Measurements from ENCODE around the gene PXDC1. TPM values are rescaled to one million over a fixed set of nuclear protein-coding genes. Genes with fewer than 3 reads are reported as not detected.
"Not testable (repeated sequence)": the region's sequence is repeated elsewhere in the genome, so short reads cannot be mapped to it uniquely, and the experiment has no call there.

Gene PXDC1
- total RNA-seq, 1 experiment from 2014 or later, result 18.2 TPM

GRCh38 chr6:3762359-3762758 lies 10.8 kb upstream of the PXDC1 start:
- Mint-ChIP-seq H3K4me1 (ENCODE audit: low read depth, unreplicated experiment) (no peaks in the 10 kb centered on the region), H3K36me3 (ENCODE audit: insufficient read depth, unreplicated experiment) (no peaks in the 10 kb centered on the region), H3K27ac (ENCODE audit: unreplicated experiment) (no peak overlapping the region), H3K4me3 (ENCODE audit: low read depth, unreplicated experiment) (no peak overlapping the region), H3K27me3 (ENCODE audit: unreplicated experiment) (no peaks in the 10 kb centered on the region), H3K9me3 (ENCODE audit: low read depth, unreplicated experiment) (no peaks in the 10 kb centered on the region)
- CTCF ChIA-PET, result no interaction called here
- no TSS peak for BruUV-seq (replicated peaks)
- no peak for TF ChIP-seq CTCF (IDR thresholded peaks at IDR 0.05; ENCODE audit: unreplicated experiment)
- intact Hi-C loops (cut with micrococcal nuclease; ENCODE audit: unreplicated experiment), result no loop called here
- no peak for DNase-seq

GRCh38 chr6:3761989-3762270 lies 10.4 kb upstream of the PXDC1 start:
- BruUV-seq (replicated peaks), result no TSS peak
- TF ChIP-seq CTCF (IDR thresholded peaks at IDR 0.05; ENCODE audit: unreplicated experiment), result no peak
- Mint-ChIP-seq H3K9me3 (ENCODE audit: low read depth, unreplicated experiment) (no peaks in the 10 kb centered on the region), H3K36me3 (ENCODE audit: insufficient read depth, unreplicated experiment) (no peaks in the 10 kb centered on the region), H3K4me3 (ENCODE audit: low read depth, unreplicated experiment) (no peak overlapping the region), H3K27me3 (ENCODE audit: unreplicated experiment) (no peaks in the 10 kb centered on the region), H3K27ac (ENCODE audit: unreplicated experiment) (no peak overlapping the region), H3K4me1 (ENCODE audit: low read depth, unreplicated experiment) (no peaks in the 10 kb centered on the region)
- no peak for DNase-seq
- CTCF ChIA-PET, result no interaction called here
- intact Hi-C loops (cut with micrococcal nuclease; ENCODE audit: unreplicated experiment), result no loop called here

- H3K4me1 Mint-ChIP-seq (ENCODE audit: low read depth, unreplicated experiment), result no peaks in the 10 kb centered on the region
- H3K36me3 Mint-ChIP-seq (ENCODE audit: insufficient read depth, unreplicated experiment), result no peaks in the 10 kb centered on the region
- CTCF ChIA-PET, result no interaction called here
- no peak overlapping the region for H3K27ac Mint-ChIP-seq (ENCODE audit: unreplicated experiment)
- no peaks in the 10 kb centered on the region for H3K9me3 Mint-ChIP-seq (ENCODE audit: low read depth, unreplicated experiment)
- DNase-seq, result no peak
- intact Hi-C loops (cut with micrococcal nuclease; ENCODE audit: unreplicated experiment), result no loop called here
- no peak for TF ChIP-seq CTCF (IDR thresholded peaks at IDR 0.05; ENCODE audit: unreplicated experiment)
- no peak overlapping the region for H3K4me3 Mint-ChIP-seq (ENCODE audit: low read depth, unreplicated experiment)
- H3K27me3 Mint-ChIP-seq (ENCODE audit: unreplicated experiment), result no peaks in the 10 kb centered on the region
- no TSS peak for BruUV-seq (replicated peaks)
Measured at GRCh38 chr6:3759646-3760232, 8.2 kb upstream of the PXDC1 start.

GRCh38 chr6:3758842-3759144 lies 7.3 kb upstream of the PXDC1 start:
- Mint-ChIP-seq H3K27ac (ENCODE audit: unreplicated experiment) (no peak overlapping the region), H3K9me3 (ENCODE audit: low read depth, unreplicated experiment) (no peaks in the 10 kb centered on the region), H3K27me3 (ENCODE audit: unreplicated experiment) (no peaks in the 10 kb centered on the region), H3K36me3 (ENCODE audit: insufficient read depth, unreplicated experiment) (no peaks in the 10 kb centered on the region), H3K4me3 (ENCODE audit: low read depth, unreplicated experiment) (no peak overlapping the region), H3K4me1 (ENCODE audit: low read depth, unreplicated experiment) (no peaks in the 10 kb centered on the region)
- CTCF ChIA-PET, result no interaction called here
- DNase-seq, result no peak
- intact Hi-C loops (cut with micrococcal nuclease; ENCODE audit: unreplicated experiment), result no loop called here
- BruUV-seq (replicated peaks), result no TSS peak
- no peak for TF ChIP-seq CTCF (IDR thresholded peaks at IDR 0.05; ENCODE audit: unreplicated experiment)

- H3K36me3 Mint-ChIP-seq (ENCODE audit: insufficient read depth, unreplicated experiment); H3K27me3 Mint-ChIP-seq (ENCODE audit: unreplicated experiment); CTCF ChIA-PET; H3K4me3 Mint-ChIP-seq (ENCODE audit: low read depth, unreplicated experiment); DNase-seq; BruUV-seq (replicated peaks); H3K4me1 Mint-ChIP-seq (ENCODE audit: low read depth, unreplicated experiment); H3K27ac Mint-ChIP-seq (ENCODE audit: unreplicated experiment); intact Hi-C loops (cut with micrococcal nuclease; ENCODE audit: unreplicated experiment); H3K9me3 Mint-ChIP-seq (ENCODE audit: low read depth, unreplicated experiment): not testable (repeated sequence)
Measured at GRCh38 chr6:3757998-3758841, 6.7 kb upstream of the PXDC1 start.

All from Calu3 (cell line).